Stomach (tissue), 4 donors: ENCODE data around the gene FAM83D.

ENCODE experiments used
- CTCF ChIP-seq, 7 experiments: fragments of 450-650 bp in 4 of 7; fragments of 200-600 bp in 3 of 7; sonication (generic) in 3 of 7; IDR thresholded peaks; one replicate each; pipeline ENCODE4 v1.5.1; 2016 to 2019; ENCODE audit warnings: antibody characterized with exemption in 7 of 7, control low read depth in 2 of 7, mild to moderate bottlenecking in 1 of 7
- EP300 ChIP-seq: sonication (generic); formaldehyde crosslinking; IDR thresholded peaks from one replicate; pipeline ENCODE4 v1.6.1; 2017; ENCODE audit warnings: antibody characterized with exemption
- POLR2A ChIP-seq, 4 donors: fragments of 450-650 bp; IDR thresholded peaks; one replicate each; pipeline ENCODE4 v1.6.1; 2016; ENCODE audit warnings: antibody characterized with exemption in 4 of 4, control low read depth in 2 of 4, mild to moderate bottlenecking in 1 of 4, moderate library complexity in 1 of 4
- POLR2AphosphoS5 ChIP-seq, 3 donors: sonication (generic); formaldehyde crosslinking; IDR thresholded peaks; one replicate each; pipeline ENCODE4 v1.6.1; 2016; ENCODE audit warnings: antibody characterized with exemption in 3 of 3

GRCh38 chr20:38881806-38882440 lies 44.3 kb upstream of the FAM83D start:
- TF ChIP-seq CTCF (IDR thresholded peaks at IDR 0.05) (no peak), POLR2A (IDR thresholded peaks at IDR 0.05) (no peak), POLR2AphosphoS5 (IDR thresholded peaks at IDR 0.05) (no peak), EP300 (no peak)
